Adrenal gland (tissue), 5 donors: ENCODE measurements around the gene AGO3.
"Not testable (repeated sequence)": the region's sequence is repeated elsewhere in the genome, so short reads cannot be mapped to it uniquely, and the experiment has no call there.

Experiments used
- CTCF ChIP-seq, 6 experiments: fragments of 450-650 bp in 4 of 6; fragments of 200-600 bp in 2 of 6; sonication (generic) in 1 of 6; IDR thresholded peaks; 1 replicate in 5 of 6; 2 replicates in 1 of 6; pipeline versions ENCODE4 v1.5.1 to v1.8.0; 2016 to 2021; ENCODE audit warnings: antibody characterized with exemption in 6 of 6, mild to moderate bottlenecking in 2 of 6, moderate library complexity in 1 of 6
- POLR2A ChIP-seq, 2 donors: fragments of 450-650 bp; IDR thresholded peaks; one replicate each; pipeline ENCODE4 v1.6.1; 2017; ENCODE audit warnings: antibody characterized with exemption in 2 of 2, mild to moderate bottlenecking in 2 of 2, moderate library complexity in 1 of 2
- donor health status: DM: no; HTN: no; CAD: no.

- TF ChIP-seq CTCF, POLR2A (IDR thresholded peaks at IDR 0.05): not testable (repeated sequence)
Observed at GRCh38 chr1:35964277-35964676, 33.4 kb downstream of the AGO3 start.
